Fibroblast of lung (primary cell): ENCODE data around the gene SLC6A7.

ENCODE experiments used
- CTCF ChIP-seq, 2 donors: IDR thresholded peaks in 1 of 2; conservative IDR thresholded peaks in 1 of 2; 1 replicate in 1 of 2; 2 replicates in 1 of 2; pipeline ENCODE4 v1.5.1; 2011 to 2012; ENCODE audit warnings: low read length in 2 of 2, control low read depth in 1 of 2, inconsistent platforms in 1 of 2, low read depth in 1 of 2, mild to moderate bottlenecking in 1 of 2
- EZH2 ChIP-seq: IDR thresholded peaks from 2 replicates; pipeline ENCODE4 v1.5.1; 2012; ENCODE audit warnings: low read length, control low read depth, mild to moderate bottlenecking; ENCODE audit errors: missing control alignments

GRCh38 chr5:150184990-150185912 lies 4.6 kb upstream of the SLC6A7 start:
- TF ChIP-seq CTCF (conservative IDR thresholded peaks at IDR 0.05 in 1 of 2, IDR thresholded peaks at IDR 0.05 in 1 of 2; ENCODE audit: low read depth in 1 of 2, low read length in 2 of 2) (no peak), EZH2 (no peak)
